RWPE2 (cell line): ENCODE results near the gene SAFB2.

Experiments used
- ATAC-seq: fragments of 200-7000 bp; cut with Tn5 transposase; 3 replicates; pipeline ENCODE4 v1.9.1; 2021; ENCODE audit warnings: low read depth
- DNase-seq: peaks from one replicate; pipeline ENCODE4 v3.0.0-alpha.2; 2020; ENCODE audit warnings: low spot score
- H3K27ac ChIP-seq: fragments of 450-650 bp; 2 replicates; pipeline ENCODE4 v1.5.1; 2017; ENCODE audit warnings: mild to moderate bottlenecking; ENCODE audit not compliant: poor library complexity, severe bottlenecking
- H3K27me3 ChIP-seq: fragments of 250-450 bp; sonication (Bioruptor Pico); 2 replicates; pipeline ENCODE4 v1.5.1; 2021; ENCODE audit warnings: mild to moderate bottlenecking, moderate library complexity; ENCODE audit not compliant: insufficient read depth, poor library complexity, severe bottlenecking
- H3K36me3 ChIP-seq: fragments of 250-450 bp; sonication (Bioruptor Pico); 2 replicates; pipeline ENCODE4 v1.5.1; 2020; ENCODE audit warnings: low read depth, mild to moderate bottlenecking, moderate library complexity
- H3K4me1 ChIP-seq: fragments of 250-450 bp; sonication (Bioruptor Pico); 2 replicates; pipeline ENCODE4 v1.5.1; 2021; ENCODE audit warnings: mild to moderate bottlenecking, moderate library complexity; ENCODE audit not compliant: insufficient read depth, poor library complexity, severe bottlenecking
- H3K4me3 ChIP-seq: fragments of 250-450 bp; sonication (Bioruptor Pico); 2 replicates; pipeline ENCODE4 v1.5.1; 2021; ENCODE audit warnings: mild to moderate bottlenecking, moderate library complexity; ENCODE audit not compliant: severe bottlenecking
- H3K9me3 ChIP-seq: fragments of 250-450 bp; sonication (Bioruptor Pico); 2 replicates; pipeline ENCODE4 v1.5.1; 2021; ENCODE audit warnings: mild to moderate bottlenecking, moderate library complexity; ENCODE audit not compliant: severe bottlenecking
- TF ChIP-seq, protein P1 (sequence below): fragments of 450-650 bp; IDR thresholded peaks from one replicate; pipeline ENCODE4 v1.5.1; 2017; ENCODE audit warnings: mild to moderate bottlenecking, moderate library complexity; ENCODE audit not compliant: poor library complexity, severe bottlenecking

The SAFB2 gene

DNA sequence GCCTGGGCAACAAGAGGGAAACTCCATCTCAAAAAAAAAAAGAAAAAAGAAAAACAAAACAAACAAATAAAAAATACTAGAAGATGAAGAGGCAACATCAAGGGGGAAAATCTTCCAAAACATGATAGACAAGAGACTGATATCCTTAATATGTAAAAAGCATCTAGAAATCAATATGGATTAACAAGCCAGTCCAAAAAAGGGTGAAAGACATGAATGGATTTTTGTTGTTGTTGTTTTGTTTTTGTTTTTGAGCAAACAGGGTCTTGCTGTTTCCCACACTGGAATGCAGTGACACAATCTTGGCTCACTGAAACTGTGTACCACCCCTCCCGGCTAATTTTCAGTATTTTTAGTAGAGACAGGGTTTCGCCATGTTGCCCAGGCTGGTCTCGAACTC is 50.8 kb downstream of the SAFB2 start:
- no peak for ATAC-seq

DNA sequence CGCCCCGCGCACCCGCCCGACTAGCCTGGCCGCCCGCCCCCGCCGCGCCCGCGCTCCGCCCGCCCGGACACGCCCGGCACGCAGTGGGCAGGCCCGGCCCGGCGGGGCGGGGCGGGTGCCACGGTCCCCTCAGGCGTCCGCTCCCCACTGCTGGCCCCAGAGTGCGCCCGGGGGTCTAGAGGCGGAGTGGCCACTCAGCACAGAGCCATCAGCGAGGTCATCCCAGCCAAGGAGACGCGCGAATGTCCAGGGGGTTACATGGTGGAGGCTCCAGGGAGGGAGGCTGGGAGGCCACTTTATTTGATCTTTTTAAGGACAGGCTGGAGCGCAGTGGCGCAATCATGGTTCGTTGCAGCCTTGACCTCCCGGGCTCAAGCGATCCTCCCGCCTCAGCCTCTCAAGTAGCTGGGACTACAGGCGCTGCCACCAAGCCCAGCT is 54.6 kb downstream of the SAFB2 start:
- ATAC-seq (no peak), DNase-seq (no peak)
- Histone ChIP-seq H3K36me3 (no peaks in the 10 kb centered on the region), H3K9me3 (no peaks in the 10 kb centered on the region), H3K4me3 (peak overlapping the region; percentile 17), H3K27ac (no peak overlapping the region), H3K27me3 (peaks cover 14% of the 10 kb centered on the region), H3K4me1 (no peaks in the 10 kb centered on the region)
- TF ChIP-seq, protein P1, sequence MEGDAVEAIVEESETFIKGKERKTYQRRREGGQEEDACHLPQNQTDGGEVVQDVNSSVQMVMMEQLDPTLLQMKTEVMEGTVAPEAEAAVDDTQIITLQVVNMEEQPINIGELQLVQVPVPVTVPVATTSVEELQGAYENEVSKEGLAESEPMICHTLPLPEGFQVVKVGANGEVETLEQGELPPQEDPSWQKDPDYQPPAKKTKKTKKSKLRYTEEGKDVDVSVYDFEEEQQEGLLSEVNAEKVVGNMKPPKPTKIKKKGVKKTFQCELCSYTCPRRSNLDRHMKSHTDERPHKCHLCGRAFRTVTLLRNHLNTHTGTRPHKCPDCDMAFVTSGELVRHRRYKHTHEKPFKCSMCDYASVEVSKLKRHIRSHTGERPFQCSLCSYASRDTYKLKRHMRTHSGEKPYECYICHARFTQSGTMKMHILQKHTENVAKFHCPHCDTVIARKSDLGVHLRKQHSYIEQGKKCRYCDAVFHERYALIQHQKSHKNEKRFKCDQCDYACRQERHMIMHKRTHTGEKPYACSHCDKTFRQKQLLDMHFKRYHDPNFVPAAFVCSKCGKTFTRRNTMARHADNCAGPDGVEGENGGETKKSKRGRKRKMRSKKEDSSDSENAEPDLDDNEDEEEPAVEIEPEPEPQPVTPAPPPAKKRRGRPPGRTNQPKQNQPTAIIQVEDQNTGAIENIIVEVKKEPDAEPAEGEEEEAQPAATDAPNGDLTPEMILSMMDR, result no peak

More for the DNA sequence above, 50.8 kb downstream of the SAFB2 start:
- Histone ChIP-seq H3K4me1 (no peaks in the 10 kb centered on the region), H3K27me3 (peaks cover 6% of the 10 kb centered on the region), H3K36me3 (no peaks in the 10 kb centered on the region), H3K9me3 (no peaks in the 10 kb centered on the region), H3K4me3 (no peak overlapping the region), H3K27ac (no peak overlapping the region)
- no peak for DNase-seq
- TF ChIP-seq, protein P1, result no peak

DNA sequence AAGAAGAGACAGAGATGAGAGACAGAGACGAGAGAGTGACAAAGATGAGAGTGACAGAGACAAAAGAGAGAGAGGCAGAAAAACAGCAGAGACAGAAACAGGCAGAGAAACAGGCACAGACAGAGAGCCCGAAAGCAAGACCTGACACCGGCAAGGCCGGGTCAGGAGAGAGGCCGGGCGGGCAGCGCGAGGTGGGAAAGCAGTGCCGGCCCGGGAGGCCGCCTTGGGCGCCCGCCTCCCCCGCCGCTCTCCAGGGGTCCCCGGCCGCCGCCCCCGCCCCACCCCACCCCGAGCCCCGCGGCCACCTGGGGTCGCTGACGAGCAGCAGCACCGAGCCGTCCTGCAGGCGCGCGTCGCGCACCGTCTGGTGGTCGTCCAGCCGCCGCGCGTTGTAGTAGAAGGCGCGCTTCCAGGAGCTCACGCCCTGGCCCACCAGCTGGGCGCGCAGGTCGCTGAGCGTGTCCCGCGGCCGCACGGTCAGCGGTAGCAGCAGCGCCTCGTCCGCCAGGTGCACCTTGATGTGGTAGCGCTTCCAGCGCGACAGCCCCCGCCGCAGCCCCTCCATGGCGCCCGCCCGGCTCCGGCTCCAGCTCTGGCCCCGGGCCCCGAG is 55.1 kb downstream of the SAFB2 start, which contains the start of gene TINCR:
Gene TINCR, minus strand, starts transcription at position 594 of the 610 bp plus-strand sequence.
- peaks cover 14% of the 10 kb centered on the region for H3K27me3 ChIP-seq
- H3K4me1 ChIP-seq, result no peaks in the 10 kb centered on the region
- DNase-seq (no peak), ATAC-seq (no peak)
- TF ChIP-seq, protein P1, result no peak
- H3K36me3 ChIP-seq, result no peaks in the 10 kb centered on the region
- H3K9me3 ChIP-seq, result no peaks in the 10 kb centered on the region
- peak within 1 kb of the TSS; percentile 17 for H3K4me3 ChIP-seq
- H3K27ac ChIP-seq, result no peak within 1 kb of the TSS

DNA sequence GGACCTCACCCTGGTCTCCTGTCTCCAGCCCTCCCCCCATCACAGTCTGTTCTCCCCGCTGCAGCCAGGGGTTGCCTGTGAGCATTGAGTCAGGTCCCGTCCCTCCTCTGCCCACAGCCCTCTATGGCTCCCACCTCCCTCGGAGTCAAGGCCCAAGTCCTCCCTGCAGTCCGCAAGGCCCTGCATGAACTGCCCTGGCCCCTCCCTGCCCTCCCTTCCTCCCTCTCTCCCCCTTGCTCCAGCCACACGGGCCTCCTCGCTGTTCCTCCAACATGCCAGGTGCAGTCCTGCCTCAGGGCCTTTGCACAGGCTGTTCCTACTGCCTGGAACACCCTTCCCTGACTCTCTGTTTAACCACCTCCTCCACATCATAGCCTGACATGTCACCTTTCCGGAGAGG is 57.6 kb downstream of the SAFB2 start:
- ATAC-seq (no peak), DNase-seq (no peak)
- Histone ChIP-seq H3K27ac (no peak overlapping the region), H3K4me1 (no peaks in the 10 kb centered on the region), H3K36me3 (no peaks in the 10 kb centered on the region), H3K9me3 (no peaks in the 10 kb centered on the region), H3K4me3 (no peak overlapping the region), H3K27me3 (peaks cover 14% of the 10 kb centered on the region)
- TF ChIP-seq, protein P1, result no peak

DNA sequence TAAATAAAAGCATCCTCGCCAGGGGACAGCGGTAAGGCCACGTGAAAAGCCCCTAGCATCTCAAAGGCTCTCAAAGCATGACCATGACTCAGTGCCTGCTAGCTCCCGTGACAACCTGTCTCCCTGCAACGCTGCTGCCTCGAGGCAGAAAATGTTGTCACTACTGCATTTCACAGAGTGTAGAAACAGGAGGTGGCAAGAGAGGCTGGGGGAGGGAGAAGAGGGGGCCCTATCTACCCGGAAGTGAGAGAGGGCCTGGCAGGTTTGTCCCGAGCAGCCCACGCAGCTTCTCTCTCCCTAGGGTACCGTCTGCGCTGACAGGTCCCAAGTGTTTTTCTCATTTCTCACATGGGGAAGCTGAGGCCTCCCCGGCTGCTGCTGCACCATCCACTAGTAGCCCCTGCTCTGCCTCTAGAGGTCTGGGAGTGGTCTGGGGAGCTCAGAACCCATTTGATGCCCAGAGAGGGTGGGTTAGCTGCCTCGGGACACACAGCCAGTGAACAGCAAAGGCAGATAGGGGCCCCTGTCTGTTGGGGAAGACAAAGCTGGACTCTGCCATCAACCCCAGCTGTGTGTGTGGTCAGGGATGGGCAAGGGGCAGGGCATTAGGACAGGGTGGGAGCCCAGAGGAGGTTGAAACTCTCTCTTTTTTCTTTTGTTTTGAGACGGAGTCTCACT is 58.5 kb downstream of the SAFB2 start:
- ATAC-seq (no peak), DNase-seq (no peak)
- no peaks in the 10 kb centered on the region for H3K4me1 ChIP-seq
- TF ChIP-seq, protein P1, result no peak
- no peaks in the 10 kb centered on the region for H3K36me3 ChIP-seq
- no peak overlapping the region for H3K27ac ChIP-seq
- peaks cover 14% of the 10 kb centered on the region for H3K27me3 ChIP-seq
- no peak overlapping the region for H3K4me3 ChIP-seq
- no peaks in the 10 kb centered on the region for H3K9me3 ChIP-seq
